Measurements from ENCODE around the gene TGIF1.

DNA sequence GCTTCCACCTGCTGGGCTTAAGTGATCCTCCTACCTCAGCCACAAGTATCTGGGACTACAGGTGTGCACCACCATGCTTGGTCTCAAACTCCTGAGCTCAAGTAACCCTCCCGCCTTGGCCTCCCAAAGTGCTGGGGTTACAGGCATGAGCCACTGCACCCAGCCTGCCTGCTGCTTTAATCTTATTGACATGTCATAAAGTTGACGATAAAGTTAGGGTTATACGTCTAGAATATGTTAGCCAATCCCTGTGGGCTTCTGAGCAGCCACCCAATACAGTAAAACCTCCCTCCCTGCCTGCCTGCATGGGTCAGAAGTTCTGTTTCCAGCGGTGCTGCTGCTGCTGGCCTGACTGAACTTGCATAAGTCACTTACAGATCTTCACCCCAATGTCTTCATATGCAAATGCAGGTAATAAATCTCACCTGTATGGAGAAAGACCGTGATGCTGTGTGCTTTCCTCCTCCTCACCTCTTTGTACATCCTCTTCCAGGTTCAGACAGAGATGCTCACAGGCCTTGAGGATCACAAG lies 30.1 kb downstream of the TGIF1 start:
- TF ChIP-seq, protein P1, sequence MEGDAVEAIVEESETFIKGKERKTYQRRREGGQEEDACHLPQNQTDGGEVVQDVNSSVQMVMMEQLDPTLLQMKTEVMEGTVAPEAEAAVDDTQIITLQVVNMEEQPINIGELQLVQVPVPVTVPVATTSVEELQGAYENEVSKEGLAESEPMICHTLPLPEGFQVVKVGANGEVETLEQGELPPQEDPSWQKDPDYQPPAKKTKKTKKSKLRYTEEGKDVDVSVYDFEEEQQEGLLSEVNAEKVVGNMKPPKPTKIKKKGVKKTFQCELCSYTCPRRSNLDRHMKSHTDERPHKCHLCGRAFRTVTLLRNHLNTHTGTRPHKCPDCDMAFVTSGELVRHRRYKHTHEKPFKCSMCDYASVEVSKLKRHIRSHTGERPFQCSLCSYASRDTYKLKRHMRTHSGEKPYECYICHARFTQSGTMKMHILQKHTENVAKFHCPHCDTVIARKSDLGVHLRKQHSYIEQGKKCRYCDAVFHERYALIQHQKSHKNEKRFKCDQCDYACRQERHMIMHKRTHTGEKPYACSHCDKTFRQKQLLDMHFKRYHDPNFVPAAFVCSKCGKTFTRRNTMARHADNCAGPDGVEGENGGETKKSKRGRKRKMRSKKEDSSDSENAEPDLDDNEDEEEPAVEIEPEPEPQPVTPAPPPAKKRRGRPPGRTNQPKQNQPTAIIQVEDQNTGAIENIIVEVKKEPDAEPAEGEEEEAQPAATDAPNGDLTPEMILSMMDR (IDR thresholded peaks at IDR 0.05), result no peak
- TF ChIP-seq EZH2 (IDR thresholded peaks at IDR 0.05), result no peak
- no peak for TF ChIP-seq EZH2phosphoT487 (IDR thresholded peaks at IDR 0.05)
